SK-N-MC (cell line): Measurements from ENCODE around the gene TBCEL.

ENCODE experiments used
- EZH2 ChIP-seq: fragments of 200-600 bp; sonication (generic); IDR thresholded peaks from one replicate; pipeline ENCODE4 v1.6.1; 2017; ENCODE audit warnings: antibody characterized with exemption
- FOXP2 ChIP-seq: optimal IDR thresholded peaks from 2 replicates; pipeline ENCODE3; 2011; ENCODE audit warnings: mild to moderate bottlenecking, moderate library complexity; ENCODE audit not compliant: insufficient read depth; ENCODE audit errors: extremely low read length, control extremely low read depth
- POLR2AphosphoS5 ChIP-seq: IDR thresholded peaks from 2 replicates; pipeline ENCODE4 v1.6.1; 2012; ENCODE audit warnings: mild to moderate bottlenecking, low read depth, low read length, borderline replicate concordance

DNA sequence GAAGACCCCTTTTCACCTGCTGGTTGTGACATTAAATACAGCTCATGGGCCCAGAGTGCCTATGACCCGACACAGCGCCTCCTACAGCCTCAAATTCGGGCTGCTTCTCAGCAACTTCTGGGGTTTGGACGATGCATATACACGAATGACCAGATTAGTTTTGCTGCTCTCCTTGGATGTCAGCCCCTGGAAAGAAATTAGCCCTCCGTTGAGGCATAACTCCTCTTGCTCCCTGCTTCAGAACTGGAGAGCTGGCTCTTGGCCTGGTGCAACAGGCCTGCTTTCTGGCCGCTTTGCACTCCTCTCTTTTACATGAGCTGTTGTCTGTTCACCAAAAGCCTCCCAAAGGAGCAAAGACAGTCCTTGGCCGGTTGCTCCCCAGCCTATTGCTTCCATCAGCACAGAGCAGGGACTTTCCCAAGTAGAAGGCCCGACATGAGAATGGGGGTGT lies 80.4 kb downstream of the TBCEL start:
- TF ChIP-seq EZH2 (no peak), POLR2AphosphoS5 (no peak), FOXP2 (no peak)
